ENCODE data around the gene NCKAP1. TPM values are rescaled to one million over a fixed set of nuclear protein-coding genes. Genes with fewer than 3 reads are reported as not detected.

Gene NCKAP1
- total and polyA plus RNA-seq, 8 donors, result 16.9 to 75.6 (median 42.8) TPM

DNA sequence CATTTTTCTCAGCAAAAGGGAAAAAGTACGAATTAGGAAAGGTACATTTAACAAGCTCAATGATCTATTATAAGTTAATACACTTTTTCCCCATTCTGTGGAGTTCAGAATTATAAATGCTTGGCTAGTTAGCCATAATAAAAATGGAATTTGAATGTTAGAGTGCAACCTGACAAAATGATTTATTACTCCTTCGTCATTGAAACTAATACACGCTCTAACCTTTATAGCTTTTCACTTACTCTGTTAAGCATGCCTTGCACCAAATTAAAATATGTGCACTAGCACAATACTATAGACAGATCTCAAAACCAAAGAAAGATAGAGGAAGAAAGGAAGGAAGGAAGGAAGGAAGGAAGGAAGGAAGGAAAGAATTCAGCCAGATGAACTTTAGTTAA is 125.7 kb downstream of the NCKAP1 start:
- no peaks in the 10 kb centered on the region for H3K27me3 ChIP-seq
- ATAC-seq, result no peak
- no peak overlapping the region for H3K27ac ChIP-seq
- peaks cover 0 to 5% (median 0%) of the 10 kb centered on the region in 3 donors for H3K36me3 ChIP-seq
- FAIRE-seq, result no peak
- no peaks in the 10 kb centered on the region for H3K9me3 ChIP-seq
- intact Hi-C loops (cut with DNase I), result no loop called here
- TF ChIP-seq, protein P1, sequence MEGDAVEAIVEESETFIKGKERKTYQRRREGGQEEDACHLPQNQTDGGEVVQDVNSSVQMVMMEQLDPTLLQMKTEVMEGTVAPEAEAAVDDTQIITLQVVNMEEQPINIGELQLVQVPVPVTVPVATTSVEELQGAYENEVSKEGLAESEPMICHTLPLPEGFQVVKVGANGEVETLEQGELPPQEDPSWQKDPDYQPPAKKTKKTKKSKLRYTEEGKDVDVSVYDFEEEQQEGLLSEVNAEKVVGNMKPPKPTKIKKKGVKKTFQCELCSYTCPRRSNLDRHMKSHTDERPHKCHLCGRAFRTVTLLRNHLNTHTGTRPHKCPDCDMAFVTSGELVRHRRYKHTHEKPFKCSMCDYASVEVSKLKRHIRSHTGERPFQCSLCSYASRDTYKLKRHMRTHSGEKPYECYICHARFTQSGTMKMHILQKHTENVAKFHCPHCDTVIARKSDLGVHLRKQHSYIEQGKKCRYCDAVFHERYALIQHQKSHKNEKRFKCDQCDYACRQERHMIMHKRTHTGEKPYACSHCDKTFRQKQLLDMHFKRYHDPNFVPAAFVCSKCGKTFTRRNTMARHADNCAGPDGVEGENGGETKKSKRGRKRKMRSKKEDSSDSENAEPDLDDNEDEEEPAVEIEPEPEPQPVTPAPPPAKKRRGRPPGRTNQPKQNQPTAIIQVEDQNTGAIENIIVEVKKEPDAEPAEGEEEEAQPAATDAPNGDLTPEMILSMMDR (IDR thresholded peaks at IDR 0.05), result no peak
- no peak for DNase-seq
- no peak overlapping the region for H3K4me3 ChIP-seq
- WGBS, 2 donors, result 70 to 73% methylated on average over 3 of the region's 3 CpGs
- no peaks in the 10 kb centered on the region for H3K4me1 ChIP-seq

GRCh38 chr2:182911813-182912517 is 126.3 kb downstream of the NCKAP1 start:
- H3K36me3 ChIP-seq, result peaks cover 0 to 5% (median 0%) of the 10 kb centered on the region in 3 donors
- TF ChIP-seq, protein P1 (IDR thresholded peaks at IDR 0.05), result no peak
- no peak overlapping the region for H3K4me3 ChIP-seq
- H3K27me3 ChIP-seq, result no peaks in the 10 kb centered on the region
- 76 to 84% methylated on average over 2 of the region's 2 CpGs for WGBS, 2 donors
- intact Hi-C loops (cut with DNase I), result no loop called here
- no peak for DNase-seq
- H3K27ac ChIP-seq, result no peak overlapping the region
- no peaks in the 10 kb centered on the region for H3K9me3 ChIP-seq
- H3K4me1 ChIP-seq, result no peaks in the 10 kb centered on the region
- FAIRE-seq, result no peak
- no peak for ATAC-seq

DNA sequence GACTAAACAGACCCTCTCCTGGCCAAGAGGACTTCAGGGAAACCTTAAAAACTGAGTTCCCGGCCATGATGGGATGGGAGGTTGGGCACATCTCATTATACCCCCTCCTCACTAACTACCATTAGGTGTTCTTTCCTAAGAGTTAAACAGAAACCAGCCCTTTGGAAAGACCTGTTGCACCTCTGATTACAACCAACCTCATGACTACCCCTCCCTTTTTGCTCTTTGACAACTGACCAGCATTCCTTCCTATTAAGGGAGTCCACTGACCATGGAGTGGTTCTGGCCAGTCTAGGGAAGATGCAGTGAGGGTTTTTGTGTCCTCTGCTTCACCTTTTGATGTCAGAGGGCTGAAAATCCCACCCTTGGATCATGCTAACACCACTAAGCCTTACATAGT is 127.3 kb downstream of the NCKAP1 start:
- TF ChIP-seq, protein P1 (IDR thresholded peaks at IDR 0.05), result no peak
- Histone ChIP-seq H3K36me3 (peaks cover 0 to 5% (median 0%) of the 10 kb centered on the region in 3 donors), H3K27ac (no peak overlapping the region), H3K27me3 (no peaks in the 10 kb centered on the region), H3K9me3 (no peaks in the 10 kb centered on the region), H3K4me3 (no peak overlapping the region), H3K4me1 (no peaks in the 10 kb centered on the region)
- intact Hi-C loops (cut with DNase I), result no loop called here
- FAIRE-seq (no peak), ATAC-seq (no peak), DNase-seq (no peak)
- 97 to 100% methylated on average over 1 of the region's 1 CpG for WGBS, 2 donors

- FAIRE-seq, result no peak
- WGBS, 2 donors, result 81 to 84% methylated on average over 7 of the region's 7 CpGs
These were observed 131.0 kb downstream of the NCKAP1 start for GRCh38 chr2:182907081-182907830.

More at GRCh38 chr2:182907081-182907830, 131.0 kb downstream of the NCKAP1 start:
- H3K4me1 ChIP-seq, result no peaks in the 10 kb centered on the region
- H3K36me3 ChIP-seq, result no peaks in the 10 kb centered on the region
- H3K9me3 ChIP-seq, result no peaks in the 10 kb centered on the region
- H3K4me3 ChIP-seq, result no peak overlapping the region
- TF ChIP-seq, protein P1 (IDR thresholded peaks at IDR 0.05), result no peak
- DNase-seq (no peak), ATAC-seq (no peak)
- intact Hi-C loops (cut with DNase I), result no loop called here
- no peak overlapping the region for H3K27ac ChIP-seq
- no peaks in the 10 kb centered on the region for H3K27me3 ChIP-seq
